Activated naive CD8-positive, alpha-beta T cell treated with anti-CD3 and anti-CD28 coated beads, Interleukin-2, amount 10 ng/mL, durations not matched to agents 7 days and 5 days (primary cell): ENCODE measurements around the gene ZNF442. TPM values are rescaled to one million over a fixed set of nuclear protein-coding genes. Genes with fewer than 3 reads are reported as not detected.

Experiments
- total RNA-seq, 2 experiments: library from RNA; stranded (reverse); gene quantifications; one replicate each; pipeline ENCODE4 v1.2.3, GENCODE V29; 2021

ZNF442 gene
- total RNA-seq, 2 experiments from 2014 or later = 2.6 to 4.3 TPM

Other genes with a start within 250 kb of the ZNF442 start
- gene ZNF20, start 225.3 kb downstream of the ZNF442 start, total RNA-seq = 1 to 10 TPM; 5.9 to 7.2 TPM
- 1 to 10 TPM; 7.2 to 8.2 TPM for gene ZNF625, start 208.9 kb downstream of the ZNF442 start, total RNA-seq
- 10 to 100 TPM; 16.4 to 18.2 TPM for gene ZNF136, start 202.6 kb downstream of the ZNF442 start, total RNA-seq
- gene ZNF44, start 70.8 kb downstream of the ZNF442 start, total RNA-seq = 10 to 100 TPM; 20.8 to 21.8 TPM
- gene ZNF563, start 32.0 kb downstream of the ZNF442 start, total RNA-seq = 1 to 10 TPM; 5.2 to 6.3 TPM
- 1 to 10 TPM; 7.6 to 7.9 TPM for gene ZNF799, start 35.6 kb upstream of the ZNF442 start, total RNA-seq
- gene ZNF443, start 75.3 kb upstream of the ZNF442 start, total RNA-seq = 1 to 10 TPM; 6.9 to 7.1 TPM
- 1 to 10 TPM; 4.9 to 5.0 TPM for gene ZNF709, start 119.1 kb upstream of the ZNF442 start, total RNA-seq
- gene ZNF564, start 185.8 kb upstream of the ZNF442 start, total RNA-seq = 10 to 100 TPM; 18.1 to 19.0 TPM
- 10 to 100 TPM; 14.9 to 17.4 TPM for gene ZNF490, start 245.1 kb upstream of the ZNF442 start, total RNA-seq
- gene ZNF791, start 245.2 kb upstream of the ZNF442 start, total RNA-seq = 10 to 100 TPM; 37.1 to 42.7 TPM